Measurements from ENCODE around the gene RAP2A. TPM values are rescaled to one million over a fixed set of nuclear protein-coding genes. Genes with fewer than 3 reads are reported as not detected.

Gene RAP2A
- total and polyA plus RNA-seq, 2 experiments from 2014 or later, result 15.1 to 24.3 TPM

DNA sequence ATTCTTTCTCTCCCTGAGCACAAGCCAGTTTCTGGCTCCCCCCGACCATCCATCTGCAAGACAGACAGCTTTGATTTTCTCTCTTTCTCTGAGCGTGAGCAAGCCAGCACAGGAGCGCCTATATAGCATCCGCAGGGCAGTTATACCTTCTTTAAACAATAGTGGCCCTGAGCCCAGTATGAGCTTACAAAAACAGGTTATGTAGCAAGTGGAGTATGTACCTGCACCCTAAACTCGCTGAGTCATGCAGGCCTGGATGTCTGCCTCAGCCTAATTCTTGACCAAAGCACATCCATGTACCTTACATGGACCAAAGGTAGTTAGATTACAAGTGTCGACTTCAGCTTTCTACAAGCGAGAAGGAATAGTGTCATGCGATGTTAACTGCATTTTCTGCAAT is 61.7 kb downstream of the RAP2A start:
- H3K4me1 ChIP-seq (ENCODE audit: low read depth), result no peaks in the 10 kb centered on the region
- H3K27ac ChIP-seq, result no peak overlapping the region
- H3K9me3 ChIP-seq (ENCODE audit: low read depth), result no peaks in the 10 kb centered on the region
- no peaks in the 10 kb centered on the region for H3K36me3 ChIP-seq
- TF ChIP-seq, protein P1, sequence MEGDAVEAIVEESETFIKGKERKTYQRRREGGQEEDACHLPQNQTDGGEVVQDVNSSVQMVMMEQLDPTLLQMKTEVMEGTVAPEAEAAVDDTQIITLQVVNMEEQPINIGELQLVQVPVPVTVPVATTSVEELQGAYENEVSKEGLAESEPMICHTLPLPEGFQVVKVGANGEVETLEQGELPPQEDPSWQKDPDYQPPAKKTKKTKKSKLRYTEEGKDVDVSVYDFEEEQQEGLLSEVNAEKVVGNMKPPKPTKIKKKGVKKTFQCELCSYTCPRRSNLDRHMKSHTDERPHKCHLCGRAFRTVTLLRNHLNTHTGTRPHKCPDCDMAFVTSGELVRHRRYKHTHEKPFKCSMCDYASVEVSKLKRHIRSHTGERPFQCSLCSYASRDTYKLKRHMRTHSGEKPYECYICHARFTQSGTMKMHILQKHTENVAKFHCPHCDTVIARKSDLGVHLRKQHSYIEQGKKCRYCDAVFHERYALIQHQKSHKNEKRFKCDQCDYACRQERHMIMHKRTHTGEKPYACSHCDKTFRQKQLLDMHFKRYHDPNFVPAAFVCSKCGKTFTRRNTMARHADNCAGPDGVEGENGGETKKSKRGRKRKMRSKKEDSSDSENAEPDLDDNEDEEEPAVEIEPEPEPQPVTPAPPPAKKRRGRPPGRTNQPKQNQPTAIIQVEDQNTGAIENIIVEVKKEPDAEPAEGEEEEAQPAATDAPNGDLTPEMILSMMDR (IDR thresholded peaks at IDR 0.05; ENCODE audit: low read depth, low read length), result no peak
- no peak overlapping the region for H3K4me3 ChIP-seq
- no peak for DNase-seq (ENCODE audit: low read depth in 1 of 2, low spot score in 1 of 2)
- no peaks in the 10 kb centered on the region for H3K27me3 ChIP-seq

DNA sequence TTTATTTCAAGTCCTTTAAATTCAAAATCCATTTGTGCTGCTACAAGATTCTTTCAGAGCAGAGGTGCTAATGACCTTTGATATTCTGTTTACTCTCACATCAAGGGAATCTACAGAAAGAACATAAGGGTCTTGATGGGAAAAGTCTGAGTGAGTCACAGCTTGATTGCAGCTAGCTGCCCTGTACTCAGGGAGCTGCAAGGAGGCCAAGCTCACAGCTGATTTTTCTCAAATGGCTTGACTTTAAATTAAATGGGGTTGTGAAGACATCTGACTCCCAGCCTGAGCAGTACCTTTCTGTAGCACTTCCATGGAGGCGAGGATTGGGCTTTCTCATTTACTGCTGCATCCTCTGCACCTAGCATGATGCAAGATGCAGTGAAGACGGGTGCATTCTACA is 62.5 kb downstream of the RAP2A start:
- Histone ChIP-seq H3K4me3 (no peak overlapping the region), H3K27me3 (no peaks in the 10 kb centered on the region), H3K4me1 (ENCODE audit: low read depth) (no peaks in the 10 kb centered on the region), H3K9me3 (ENCODE audit: low read depth) (no peaks in the 10 kb centered on the region), H3K36me3 (no peaks in the 10 kb centered on the region), H3K27ac (no peak overlapping the region)
- DNase-seq (ENCODE audit: low read depth in 1 of 2, low spot score in 1 of 2), result peak in 1 of 2 donors; percentile 63
- TF ChIP-seq, protein P1 (IDR thresholded peaks at IDR 0.05; ENCODE audit: low read depth, low read length), result no peak

DNA sequence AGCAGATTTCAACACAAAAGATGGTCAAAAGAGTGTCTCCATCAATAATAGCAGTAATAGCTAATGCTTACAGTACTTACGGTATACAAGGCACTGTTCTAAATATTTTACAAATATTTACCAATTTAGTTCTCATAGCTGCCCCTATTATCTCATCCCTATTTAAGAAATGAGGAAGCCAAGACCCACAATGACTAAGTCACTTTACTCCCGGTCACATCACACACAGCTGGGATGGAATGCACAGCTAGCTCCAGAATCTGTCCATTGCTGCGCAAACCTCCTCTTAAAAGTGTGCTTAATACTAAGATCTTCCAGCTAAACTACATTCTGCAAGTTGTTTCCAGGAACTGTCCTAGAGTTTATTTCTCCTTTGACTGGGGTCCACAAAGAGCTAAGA is 63.4 kb downstream of the RAP2A start:
- DNase-seq (ENCODE audit: low read depth in 1 of 2, low spot score in 1 of 2), result peak in 1 of 2 donors; percentile 10
- Histone ChIP-seq H3K27me3 (no peaks in the 10 kb centered on the region), H3K27ac (no peak overlapping the region), H3K36me3 (no peaks in the 10 kb centered on the region), H3K4me3 (no peak overlapping the region), H3K9me3 (ENCODE audit: low read depth) (no peaks in the 10 kb centered on the region), H3K4me1 (ENCODE audit: low read depth) (no peaks in the 10 kb centered on the region)
- TF ChIP-seq, protein P1 (IDR thresholded peaks at IDR 0.05; ENCODE audit: low read depth, low read length), result no peak

DNA sequence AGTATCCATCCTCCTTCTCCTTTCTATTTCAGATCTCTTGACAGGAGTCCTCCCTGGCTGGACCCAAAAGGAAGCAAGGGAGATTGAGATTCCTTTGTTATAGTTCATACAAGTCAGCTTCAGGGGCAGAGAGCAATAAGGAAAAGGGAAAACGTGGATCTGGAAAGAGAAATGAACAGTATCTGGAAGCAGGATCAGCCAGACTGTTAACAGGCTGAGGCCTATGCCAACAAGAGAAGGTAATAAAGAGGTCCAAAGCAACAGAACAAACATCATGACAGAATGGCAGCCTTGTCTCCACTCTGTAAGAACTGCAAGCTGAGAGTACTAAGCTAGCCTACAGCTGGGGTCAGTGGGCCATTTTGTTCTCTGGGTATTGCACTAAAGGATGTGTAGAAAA is 64.5 kb downstream of the RAP2A start:
- DNase-seq (ENCODE audit: low read depth in 1 of 2, low spot score in 1 of 2), result no peak
- Histone ChIP-seq H3K36me3 (no peaks in the 10 kb centered on the region), H3K4me3 (no peak overlapping the region), H3K27me3 (no peaks in the 10 kb centered on the region), H3K9me3 (ENCODE audit: low read depth) (no peaks in the 10 kb centered on the region), H3K27ac (no peak overlapping the region), H3K4me1 (ENCODE audit: low read depth) (no peaks in the 10 kb centered on the region)
- TF ChIP-seq, protein P1 (IDR thresholded peaks at IDR 0.05; ENCODE audit: low read depth, low read length), result no peak

DNA sequence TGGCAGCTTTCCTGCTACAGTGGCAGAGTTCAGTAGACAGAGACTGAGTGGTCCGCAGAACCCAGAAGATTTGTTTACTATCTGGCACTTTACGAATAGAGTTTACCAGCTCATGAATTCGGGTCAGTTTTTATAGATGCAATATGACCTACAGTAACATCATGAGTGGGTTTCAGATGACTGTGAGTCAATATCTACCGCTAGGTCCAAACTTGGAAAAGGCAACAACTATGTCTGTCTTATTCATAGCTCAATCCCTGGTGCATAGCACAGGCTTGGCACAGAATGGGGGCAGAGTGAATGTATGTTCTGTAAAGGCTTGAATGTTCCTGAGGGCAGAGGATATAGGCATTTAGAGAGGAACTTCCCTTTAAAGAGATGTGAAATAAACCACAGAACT is 65.2 kb downstream of the RAP2A start:
- H3K36me3 ChIP-seq, result no peaks in the 10 kb centered on the region
- TF ChIP-seq, protein P1 (IDR thresholded peaks at IDR 0.05; ENCODE audit: low read depth, low read length), result no peak
- no peak overlapping the region for H3K27ac ChIP-seq
- no peaks in the 10 kb centered on the region for H3K4me1 ChIP-seq (ENCODE audit: low read depth)
- H3K4me3 ChIP-seq, result no peak overlapping the region
- H3K9me3 ChIP-seq (ENCODE audit: low read depth), result no peaks in the 10 kb centered on the region
- no peaks in the 10 kb centered on the region for H3K27me3 ChIP-seq
- DNase-seq (ENCODE audit: low read depth in 1 of 2, low spot score in 1 of 2), result no peak

DNA sequence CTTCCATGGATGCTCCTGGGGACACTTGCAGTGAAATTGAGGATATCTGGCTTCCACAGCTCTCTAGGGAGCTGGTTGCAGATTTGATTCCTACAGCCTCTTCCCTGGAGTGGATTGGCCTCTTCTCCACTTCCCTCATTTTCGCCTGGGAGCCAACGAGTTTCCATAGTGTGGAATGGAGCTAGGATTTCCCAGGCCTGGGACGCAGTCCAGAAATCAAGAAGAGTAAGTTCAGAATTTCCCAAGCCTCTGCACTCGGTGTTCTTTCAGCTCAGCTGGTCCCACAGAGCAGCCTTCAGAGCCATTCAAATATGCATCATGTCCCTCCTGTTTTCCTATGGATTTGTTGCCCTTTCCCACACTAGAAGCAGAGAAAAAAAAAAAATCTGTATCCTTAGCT is 68.2 kb downstream of the RAP2A start:
- H3K4me1 ChIP-seq (ENCODE audit: low read depth), result no peaks in the 10 kb centered on the region
- no peaks in the 10 kb centered on the region for H3K9me3 ChIP-seq (ENCODE audit: low read depth)
- no peak overlapping the region for H3K4me3 ChIP-seq
- no peak overlapping the region for H3K27ac ChIP-seq
- no peaks in the 10 kb centered on the region for H3K36me3 ChIP-seq
- no peaks in the 10 kb centered on the region for H3K27me3 ChIP-seq
- TF ChIP-seq, protein P1 (IDR thresholded peaks at IDR 0.05; ENCODE audit: low read depth, low read length), result no peak
- DNase-seq (ENCODE audit: low read depth in 1 of 2, low spot score in 1 of 2), result peak in 1 of 2 donors; percentile 80
